ENCODE results near the gene GDF10. TPM values are rescaled to one million over a fixed set of nuclear protein-coding genes. Genes with fewer than 3 reads are reported as not detected.

The GDF10 gene
- total RNA-seq, 1 donor = under 0.01 TPM

GRCh38 chr10:47298715-47299114 is 1.3 kb upstream of the GDF10 start:
- DNase-seq (ENCODE audit: insufficient read length, low spot score, missing footprints) = no peak
- H2AFZ ChIP-seq (ENCODE audit: low read length) = no peak overlapping the region

GRCh38 chr10:47300429-47300931 is 483 bp downstream of the GDF10 start:
- Histone ChIP-seq H4K20me1 (ENCODE audit: insufficient read depth, low read length) (peaks cover 4% of the 10 kb centered on the region), H3K79me2 (ENCODE audit: insufficient read depth, low read length) (no peaks in the 10 kb centered on the region), H3K36me3 (ENCODE audit: insufficient read depth, low read length) (no peaks in the 10 kb centered on the region), H3K27ac (ENCODE audit: low read depth, low read length) (no peak overlapping the region), H3K4me1 (ENCODE audit: insufficient read depth, low read length) (no peaks in the 10 kb centered on the region), H3K27me3 (ENCODE audit: insufficient read depth, low read length) (peaks cover 74% of the 10 kb centered on the region), H2AFZ (ENCODE audit: low read length) (no peak overlapping the region), H3K4me3 (ENCODE audit: insufficient read depth, low read length) (no peak overlapping the region), H3K4me2 (ENCODE audit: insufficient read depth, low read length) (no peak overlapping the region), H3K9me3 (ENCODE audit: low read depth, low read length) (no peaks in the 10 kb centered on the region)
- DNase-seq (ENCODE audit: insufficient read length, low spot score, missing footprints) = no peak
- TF ChIP-seq, protein P1, sequence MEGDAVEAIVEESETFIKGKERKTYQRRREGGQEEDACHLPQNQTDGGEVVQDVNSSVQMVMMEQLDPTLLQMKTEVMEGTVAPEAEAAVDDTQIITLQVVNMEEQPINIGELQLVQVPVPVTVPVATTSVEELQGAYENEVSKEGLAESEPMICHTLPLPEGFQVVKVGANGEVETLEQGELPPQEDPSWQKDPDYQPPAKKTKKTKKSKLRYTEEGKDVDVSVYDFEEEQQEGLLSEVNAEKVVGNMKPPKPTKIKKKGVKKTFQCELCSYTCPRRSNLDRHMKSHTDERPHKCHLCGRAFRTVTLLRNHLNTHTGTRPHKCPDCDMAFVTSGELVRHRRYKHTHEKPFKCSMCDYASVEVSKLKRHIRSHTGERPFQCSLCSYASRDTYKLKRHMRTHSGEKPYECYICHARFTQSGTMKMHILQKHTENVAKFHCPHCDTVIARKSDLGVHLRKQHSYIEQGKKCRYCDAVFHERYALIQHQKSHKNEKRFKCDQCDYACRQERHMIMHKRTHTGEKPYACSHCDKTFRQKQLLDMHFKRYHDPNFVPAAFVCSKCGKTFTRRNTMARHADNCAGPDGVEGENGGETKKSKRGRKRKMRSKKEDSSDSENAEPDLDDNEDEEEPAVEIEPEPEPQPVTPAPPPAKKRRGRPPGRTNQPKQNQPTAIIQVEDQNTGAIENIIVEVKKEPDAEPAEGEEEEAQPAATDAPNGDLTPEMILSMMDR (IDR thresholded peaks at IDR 0.05; ENCODE audit: extremely low read depth, low read depth, low read length) = no peak

More at GRCh38 chr10:47298715-47299114, 1.3 kb upstream of the GDF10 start:
- no peak overlapping the region for H3K27ac ChIP-seq (ENCODE audit: low read depth, low read length)
- H3K4me3 ChIP-seq (ENCODE audit: insufficient read depth, low read length) = no peak overlapping the region
- H3K36me3 ChIP-seq (ENCODE audit: insufficient read depth, low read length) = no peaks in the 10 kb centered on the region
- H3K9me3 ChIP-seq (ENCODE audit: low read depth, low read length) = no peaks in the 10 kb centered on the region
- TF ChIP-seq, protein P1 (IDR thresholded peaks at IDR 0.05; ENCODE audit: extremely low read depth, low read depth, low read length) = no peak
- no peak overlapping the region for H3K4me2 ChIP-seq (ENCODE audit: insufficient read depth, low read length)
- peaks cover 4% of the 10 kb centered on the region for H4K20me1 ChIP-seq (ENCODE audit: insufficient read depth, low read length)
- no peaks in the 10 kb centered on the region for H3K79me2 ChIP-seq (ENCODE audit: insufficient read depth, low read length)
- H3K4me1 ChIP-seq (ENCODE audit: insufficient read depth, low read length) = no peaks in the 10 kb centered on the region
- H3K27me3 ChIP-seq (ENCODE audit: insufficient read depth, low read length) = peaks cover 79% of the 10 kb centered on the region

- Histone ChIP-seq H3K27me3 (ENCODE audit: insufficient read depth, low read length) (peaks cover 69% of the 10 kb centered on the region), H3K4me3 (ENCODE audit: insufficient read depth, low read length) (no peak overlapping the region)
- TF ChIP-seq, protein P1 (IDR thresholded peaks at IDR 0.05; ENCODE audit: extremely low read depth, low read depth, low read length) = no peak
Measured at GRCh38 chr10:47301833-47302232, 1.8 kb downstream of the GDF10 start.

DNA sequence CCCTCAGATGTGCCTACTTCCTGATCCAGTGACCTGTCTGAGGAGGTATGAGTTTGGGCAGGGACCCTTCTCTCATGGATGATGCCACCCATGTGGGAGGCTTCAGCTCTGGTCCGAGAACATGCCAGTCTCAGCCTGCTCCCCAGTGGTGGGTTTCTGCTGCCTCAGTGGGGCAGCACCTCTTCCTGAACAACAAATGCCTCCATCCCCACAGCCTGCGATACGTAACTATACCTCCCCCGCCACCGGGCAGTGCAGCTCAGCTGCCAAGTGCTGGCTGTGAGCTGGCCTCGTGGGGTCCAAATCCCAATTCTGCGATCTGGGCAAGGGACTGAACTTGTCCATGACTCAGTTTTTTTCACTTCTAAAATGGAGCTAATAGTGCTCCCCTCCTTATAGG is 3.1 kb downstream of the GDF10 start:
- TF ChIP-seq, protein P1 (IDR thresholded peaks at IDR 0.05; ENCODE audit: extremely low read depth, low read depth, low read length) = no peak
- no peak for DNase-seq (ENCODE audit: insufficient read length, low spot score, missing footprints)
- Histone ChIP-seq H3K27me3 (ENCODE audit: insufficient read depth, low read length) (peaks cover 69% of the 10 kb centered on the region), H3K9me3 (ENCODE audit: low read depth, low read length) (no peaks in the 10 kb centered on the region), H3K27ac (ENCODE audit: low read depth, low read length) (no peak overlapping the region), H3K79me2 (ENCODE audit: insufficient read depth, low read length) (no peaks in the 10 kb centered on the region), H3K4me2 (ENCODE audit: insufficient read depth, low read length) (no peak overlapping the region), H4K20me1 (ENCODE audit: insufficient read depth, low read length) (peaks cover 4% of the 10 kb centered on the region), H3K4me3 (ENCODE audit: insufficient read depth, low read length) (no peak overlapping the region), H3K4me1 (ENCODE audit: insufficient read depth, low read length) (no peaks in the 10 kb centered on the region), H3K36me3 (ENCODE audit: insufficient read depth, low read length) (no peaks in the 10 kb centered on the region), H2AFZ (ENCODE audit: low read length) (no peak overlapping the region)

More at GRCh38 chr10:47301833-47302232, 1.8 kb downstream of the GDF10 start:
- no peak overlapping the region for H2AFZ ChIP-seq (ENCODE audit: low read length)
- no peak overlapping the region for H3K27ac ChIP-seq (ENCODE audit: low read depth, low read length)
- H4K20me1 ChIP-seq (ENCODE audit: insufficient read depth, low read length) = peaks cover 4% of the 10 kb centered on the region
- H3K4me2 ChIP-seq (ENCODE audit: insufficient read depth, low read length) = no peak overlapping the region
- no peaks in the 10 kb centered on the region for H3K36me3 ChIP-seq (ENCODE audit: insufficient read depth, low read length)
- no peaks in the 10 kb centered on the region for H3K79me2 ChIP-seq (ENCODE audit: insufficient read depth, low read length)
- DNase-seq (ENCODE audit: insufficient read length, low spot score, missing footprints) = no peak
- H3K9me3 ChIP-seq (ENCODE audit: low read depth, low read length) = no peaks in the 10 kb centered on the region
- no peaks in the 10 kb centered on the region for H3K4me1 ChIP-seq (ENCODE audit: insufficient read depth, low read length)
